T-helper 17 cell (primary cell): Measurements from ENCODE around the gene RAPGEF1. TPM values are rescaled to one million over a fixed set of nuclear protein-coding genes. Genes with fewer than 3 reads are reported as not detected.

Source experiments
- total RNA-seq, 4 donors: library from RNA in 2 of 4; stranded (reverse) in 2 of 4; gene quantifications; one replicate each; pipeline ENCODE4 v1.2.3 and lab custom pipeline; 2022 to 2026

Gene RAPGEF1
- total RNA-seq, 2 donors from 2014 or later = 176 to 209 TPM

Other genes starting within 250 kb of the RAPGEF1 start
- 10 to 100 TPM; 50.0 to 54.0 TPM for gene POMT1, start 237.2 kb downstream of the RAPGEF1 start, total RNA-seq
- 10 to 100 TPM; 16.6 to 21.4 TPM for gene UCK1, start 208.8 kb downstream of the RAPGEF1 start, total RNA-seq
- gene PRRT1B, start 194.6 kb downstream of the RAPGEF1 start, total RNA-seq = not detected